Measurements from ENCODE around the gene KIF1C.

DNA sequence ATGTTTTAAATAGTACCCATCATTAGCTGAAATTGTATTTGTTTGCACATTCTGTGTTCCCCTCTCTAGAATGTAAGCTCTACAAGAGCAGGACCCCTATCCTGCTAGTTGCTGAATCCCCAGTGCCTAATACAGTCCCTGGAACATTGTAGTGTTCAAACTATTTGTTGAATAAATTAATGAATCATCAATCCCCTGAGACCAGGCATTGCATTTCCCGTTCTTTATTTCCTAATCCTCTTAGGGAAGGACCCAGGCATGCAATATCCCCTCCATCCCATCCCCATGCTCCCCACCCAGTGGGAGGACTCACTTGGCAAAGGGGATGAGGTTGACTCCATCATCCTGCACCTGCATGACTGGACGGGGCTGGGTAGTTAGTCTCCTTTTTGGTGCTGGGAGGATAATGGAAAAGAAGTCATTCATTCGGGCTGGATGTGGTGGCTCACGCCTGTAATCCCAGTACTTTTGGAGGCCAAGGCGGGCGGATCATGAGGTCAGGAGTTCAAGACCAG is 3.6 kb upstream of the KIF1C start:
- no peak for TF ChIP-seq POLR2AphosphoS5 (IDR thresholded peaks at IDR 0.05; ENCODE audit: low read depth, low read length)
- TF ChIP-seq POLR2A (IDR thresholded peaks at IDR 0.05; ENCODE audit: low read depth, low read length), result no peak
- no peak for TF ChIP-seq TAF1 (IDR thresholded peaks at IDR 0.05; ENCODE audit: low read depth, low read length)
- TF ChIP-seq SPI1 (IDR thresholded peaks at IDR 0.05; ENCODE audit: low read depth, low read length), result no peak
- no peak for TF ChIP-seq POU2F2 (IDR thresholded peaks at IDR 0.05; ENCODE audit: low read depth, low read length)
- TF ChIP-seq PAX5 (IDR thresholded peaks at IDR 0.05; ENCODE audit: insufficient read depth, low read length, severe bottlenecking), result no peak

Data from GM12891 (cell line).